ENCODE results near the gene P4HA1.

GRCh38 chr10:73019100-73019499 lies 77.6 kb downstream of the P4HA1 start:
- TF ChIP-seq POLR2A (IDR thresholded peaks at IDR 0.05) = no peak
- TF ChIP-seq, protein P1, sequence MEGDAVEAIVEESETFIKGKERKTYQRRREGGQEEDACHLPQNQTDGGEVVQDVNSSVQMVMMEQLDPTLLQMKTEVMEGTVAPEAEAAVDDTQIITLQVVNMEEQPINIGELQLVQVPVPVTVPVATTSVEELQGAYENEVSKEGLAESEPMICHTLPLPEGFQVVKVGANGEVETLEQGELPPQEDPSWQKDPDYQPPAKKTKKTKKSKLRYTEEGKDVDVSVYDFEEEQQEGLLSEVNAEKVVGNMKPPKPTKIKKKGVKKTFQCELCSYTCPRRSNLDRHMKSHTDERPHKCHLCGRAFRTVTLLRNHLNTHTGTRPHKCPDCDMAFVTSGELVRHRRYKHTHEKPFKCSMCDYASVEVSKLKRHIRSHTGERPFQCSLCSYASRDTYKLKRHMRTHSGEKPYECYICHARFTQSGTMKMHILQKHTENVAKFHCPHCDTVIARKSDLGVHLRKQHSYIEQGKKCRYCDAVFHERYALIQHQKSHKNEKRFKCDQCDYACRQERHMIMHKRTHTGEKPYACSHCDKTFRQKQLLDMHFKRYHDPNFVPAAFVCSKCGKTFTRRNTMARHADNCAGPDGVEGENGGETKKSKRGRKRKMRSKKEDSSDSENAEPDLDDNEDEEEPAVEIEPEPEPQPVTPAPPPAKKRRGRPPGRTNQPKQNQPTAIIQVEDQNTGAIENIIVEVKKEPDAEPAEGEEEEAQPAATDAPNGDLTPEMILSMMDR (IDR thresholded peaks at IDR 0.05) = no peak
